ENCODE measurements around the gene IGF2BP3.
"Not testable (repeated sequence)": the region's sequence is repeated elsewhere in the genome, so short reads cannot be mapped to it uniquely, and the experiment has no call there.

IGF2BP3 gene

GRCh38 chr7:23422384-23422783, 47.9 kb downstream of the IGF2BP3 start:
- DNase-seq (ENCODE audit: low spot score), result no peak

GRCh38 chr7:23419845-23420244, 50.4 kb downstream of the IGF2BP3 start:
- no peak for DNase-seq (ENCODE audit: low spot score)

- DNase-seq (ENCODE audit: low spot score), result no peak
Observed at GRCh38 chr7:23419160-23419559, 51.1 kb downstream of the IGF2BP3 start.

- DNase-seq (ENCODE audit: low spot score), result no peak
Observed at GRCh38 chr7:23418046-23418445, 52.2 kb downstream of the IGF2BP3 start.

- no peak for DNase-seq (ENCODE audit: low spot score)
Observed at GRCh38 chr7:23415198-23415597, 55.1 kb downstream of the IGF2BP3 start.

- no peak for DNase-seq (ENCODE audit: low spot score)
Observed at GRCh38 chr7:23410446-23411183, 59.7 kb downstream of the IGF2BP3 start.

GRCh38 chr7:23406564-23406963, 63.7 kb downstream of the IGF2BP3 start:
- DNase-seq (ENCODE audit: low spot score), result not testable (repeated sequence)

GRCh38 chr7:23405240-23405618, 65.1 kb downstream of the IGF2BP3 start:
- DNase-seq (ENCODE audit: low spot score), result no peak

GRCh38 chr7:23404546-23405239, 65.6 kb downstream of the IGF2BP3 start:
- DNase-seq (ENCODE audit: low spot score), result no peak

GRCh38 chr7:23403970-23404369, 66.3 kb downstream of the IGF2BP3 start:
- DNase-seq (ENCODE audit: low spot score), result no peak

GRCh38 chr7:23398090-23398489, 72.2 kb downstream of the IGF2BP3 start:
- DNase-seq (ENCODE audit: low spot score), result not testable (repeated sequence)

- no peak for DNase-seq (ENCODE audit: low spot score)
Observed at GRCh38 chr7:23397241-23397640, 73.0 kb downstream of the IGF2BP3 start.

GRCh38 chr7:23396222-23397015, 73.9 kb downstream of the IGF2BP3 start:
- no peak for DNase-seq (ENCODE audit: low spot score)

GRCh38 chr7:23394488-23395171, 75.7 kb downstream of the IGF2BP3 start:
- no peak for DNase-seq (ENCODE audit: low spot score)

GRCh38 chr7:23393636-23394035, 76.7 kb downstream of the IGF2BP3 start:
- DNase-seq (ENCODE audit: low spot score), result no peak

GRCh38 chr7:23389701-23390100, 80.6 kb downstream of the IGF2BP3 start:
- DNase-seq (ENCODE audit: low spot score), result no peak

GRCh38 chr7:23387583-23387982, 82.7 kb downstream of the IGF2BP3 start:
- no peak for DNase-seq (ENCODE audit: low spot score)

GRCh38 chr7:23385140-23385539, 85.2 kb downstream of the IGF2BP3 start:
- DNase-seq (ENCODE audit: low spot score), result no peak

GRCh38 chr7:23383225-23383624, 87.1 kb downstream of the IGF2BP3 start:
- DNase-seq (ENCODE audit: low spot score), result no peak

- DNase-seq (ENCODE audit: low spot score), result no peak
Observed at GRCh38 chr7:23380961-23381360, 89.3 kb downstream of the IGF2BP3 start.

GRCh38 chr7:23380556-23380955, 89.7 kb downstream of the IGF2BP3 start:
- no peak for DNase-seq (ENCODE audit: low spot score)

GRCh38 chr7:23378996-23379395, 91.3 kb downstream of the IGF2BP3 start:
- DNase-seq (ENCODE audit: low spot score), result no peak

Data from CD4-positive, alpha-beta T cell treated with Interleukin-15 for 4 hours (primary cell).